D721Med (cell line): ENCODE results near the gene MTHFD1L.

ENCODE experiments used
- DNase-seq: peaks from one replicate; pipeline ENCODE4 v3.0.0; 2011; ENCODE audit warnings: low spot score; ENCODE audit not compliant: insufficient read length
- FAIRE-seq: peaks from 2 replicates; lab custom pipeline; 2011; peaks lifted over from hg19 to GRCh38; lab: Jason Lieb, UNC
- TF ChIP-seq, protein P1 (sequence below): IDR thresholded peaks from 2 replicates; pipeline ENCODE4 v1.5.1; 2012; ENCODE audit warnings: mild to moderate bottlenecking, control low read depth; ENCODE audit not compliant: insufficient read depth; ENCODE audit errors: missing control alignments

Gene MTHFD1L

GRCh38 chr6:151052021-151052646 is 186.6 kb downstream of the MTHFD1L start:
- DNase-seq: no peak
- no peak for FAIRE-seq
- TF ChIP-seq, protein P1, sequence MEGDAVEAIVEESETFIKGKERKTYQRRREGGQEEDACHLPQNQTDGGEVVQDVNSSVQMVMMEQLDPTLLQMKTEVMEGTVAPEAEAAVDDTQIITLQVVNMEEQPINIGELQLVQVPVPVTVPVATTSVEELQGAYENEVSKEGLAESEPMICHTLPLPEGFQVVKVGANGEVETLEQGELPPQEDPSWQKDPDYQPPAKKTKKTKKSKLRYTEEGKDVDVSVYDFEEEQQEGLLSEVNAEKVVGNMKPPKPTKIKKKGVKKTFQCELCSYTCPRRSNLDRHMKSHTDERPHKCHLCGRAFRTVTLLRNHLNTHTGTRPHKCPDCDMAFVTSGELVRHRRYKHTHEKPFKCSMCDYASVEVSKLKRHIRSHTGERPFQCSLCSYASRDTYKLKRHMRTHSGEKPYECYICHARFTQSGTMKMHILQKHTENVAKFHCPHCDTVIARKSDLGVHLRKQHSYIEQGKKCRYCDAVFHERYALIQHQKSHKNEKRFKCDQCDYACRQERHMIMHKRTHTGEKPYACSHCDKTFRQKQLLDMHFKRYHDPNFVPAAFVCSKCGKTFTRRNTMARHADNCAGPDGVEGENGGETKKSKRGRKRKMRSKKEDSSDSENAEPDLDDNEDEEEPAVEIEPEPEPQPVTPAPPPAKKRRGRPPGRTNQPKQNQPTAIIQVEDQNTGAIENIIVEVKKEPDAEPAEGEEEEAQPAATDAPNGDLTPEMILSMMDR: no peak

GRCh38 chr6:151054306-151054705 is 188.8 kb downstream of the MTHFD1L start:
- no peak for FAIRE-seq
- TF ChIP-seq, protein P1: no peak
- DNase-seq: no peak

- TF ChIP-seq, protein P1: no peak
- FAIRE-seq (no peak), DNase-seq (no peak)
Observed at GRCh38 chr6:151056230-151056907, 190.9 kb downstream of the MTHFD1L start.

DNA sequence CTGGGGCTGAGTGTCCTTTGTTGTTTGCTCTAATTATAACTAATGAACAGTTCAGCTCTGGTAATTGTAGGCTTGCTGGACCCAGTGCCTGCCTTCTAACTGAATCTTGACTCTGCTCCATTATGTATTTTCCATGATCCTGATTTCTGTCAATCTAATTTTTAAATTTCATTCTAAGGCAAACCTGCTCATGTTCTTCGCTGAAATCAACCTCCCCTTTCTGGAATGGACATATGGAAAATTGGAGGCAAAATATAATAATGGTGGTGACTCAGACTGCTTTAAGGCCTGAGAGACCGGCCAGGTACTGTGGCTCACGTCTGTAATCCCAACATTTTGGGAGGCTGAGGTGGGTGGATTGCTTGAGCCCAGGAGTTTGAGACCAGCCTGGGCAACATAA is 191.6 kb downstream of the MTHFD1L start:
- FAIRE-seq (no peak), DNase-seq (no peak)
- TF ChIP-seq, protein P1: no peak

DNA sequence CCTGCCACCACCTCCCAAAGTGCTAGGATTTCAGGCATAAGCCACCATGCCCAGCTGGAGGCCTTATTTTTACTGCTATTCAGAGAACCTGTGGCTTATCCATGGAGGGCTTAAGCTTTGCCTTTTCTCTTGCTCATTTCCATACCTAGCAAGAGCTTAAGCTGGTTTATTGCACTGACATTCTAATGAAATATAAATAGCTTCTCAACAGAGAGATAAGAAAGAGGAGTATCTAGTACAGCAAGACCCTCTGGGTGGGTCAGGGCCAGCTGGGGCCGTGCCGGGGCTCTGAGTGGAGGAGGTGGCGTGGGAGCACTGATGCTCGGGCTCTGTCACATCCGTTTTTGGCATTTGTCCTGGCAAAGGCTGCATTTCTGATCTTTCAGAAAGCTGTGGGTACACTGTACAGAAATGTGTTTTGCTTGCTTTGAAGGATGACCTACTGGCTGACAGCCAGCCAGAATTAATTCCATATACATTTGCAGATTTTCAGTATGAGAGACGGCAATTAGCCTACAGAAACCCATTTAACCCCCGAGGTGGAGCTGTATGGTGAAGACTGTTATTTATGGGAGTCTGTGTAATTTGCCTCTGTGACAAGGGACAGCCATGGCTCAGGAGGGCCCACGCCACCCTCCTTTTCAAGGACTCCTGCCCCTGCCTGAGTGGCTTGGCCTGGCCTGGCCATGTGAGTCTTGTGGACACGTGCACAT is 192.7 kb downstream of the MTHFD1L start:
- TF ChIP-seq, protein P1: no peak
- no peak for DNase-seq
- no peak for FAIRE-seq

DNA sequence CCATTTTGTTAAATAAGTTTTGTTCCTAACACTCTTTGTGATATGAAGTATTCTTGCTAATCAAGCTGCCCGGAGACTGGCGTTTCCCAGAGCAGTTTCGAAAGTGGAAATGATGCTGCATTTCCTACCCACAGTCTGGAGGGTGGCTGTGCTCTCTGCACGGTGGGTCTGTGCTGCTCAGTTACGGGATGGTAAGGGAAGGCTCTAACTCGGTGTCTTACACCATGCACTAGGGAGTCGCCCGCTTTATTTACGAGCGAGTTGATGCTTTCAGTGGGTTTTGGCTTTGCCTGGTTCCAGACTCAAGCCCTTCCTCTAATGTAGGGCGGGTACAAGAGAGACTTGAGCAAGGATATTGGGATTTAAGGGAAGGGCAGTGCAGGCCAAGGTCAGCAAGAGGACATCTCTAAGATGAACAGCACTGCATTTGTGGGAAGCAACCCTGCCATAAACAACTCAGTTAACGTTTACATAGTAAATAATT is 194.2 kb downstream of the MTHFD1L start:
- DNase-seq: no peak
- TF ChIP-seq, protein P1: no peak
- FAIRE-seq: no peak
